Naive thymus-derived CD4-positive, alpha-beta T cell (primary cell): ENCODE data around the gene SF3A2. TPM values are rescaled to one million over a fixed set of nuclear protein-coding genes. Genes with fewer than 3 reads are reported as not detected.
"Not testable (repeated sequence)": the region's sequence is repeated elsewhere in the genome, so short reads cannot be mapped to it uniquely, and the experiment has no call there.

ENCODE experiments used
- ATAC-seq: fragments of 150-1000 bp; cut with Tn5 transposase; 2 replicates; pipeline ENCODE4 v1.10.0; 2021; ENCODE audit warnings: mild to moderate bottlenecking, moderate library complexity
- CTCF ChIA-PET: fragments of 350-600 bp; sonication (Branson Sonifier 250); formaldehyde crosslinking; loops from one replicate; lab custom pipeline; 2021; ENCODE audit warnings: antibody characterized with exemption; lab: Charles Lee
- POLR2A ChIA-PET: fragments of 350-600 bp; sonication (Branson Sonifier 250); formaldehyde crosslinking; loops from one replicate; lab custom pipeline; 2021; ENCODE audit warnings: antibody characterized with exemption, inconsistent platforms; lab: Charles Lee
- DNase-seq, 9 donors: peaks; one replicate each; pipeline versions ENCODE4 v3.0.0 to v3.0.0-alpha.2; 2020 to 2022; ENCODE audit warnings: mixed read lengths in 1 of 9
- H3K27ac ChIP-seq: one replicate; pipeline ENCODE4 v1.7.0; 2013; ENCODE audit warnings: mild to moderate bottlenecking, low read depth, low read length, moderate library complexity
- H3K27me3 ChIP-seq, 2 donors: one replicate each; pipeline ENCODE4 v1.7.0; 2013; ENCODE audit warnings: low read length in 2 of 2, mild to moderate bottlenecking in 2 of 2, moderate library complexity in 2 of 2; ENCODE audit not compliant: control insufficient read depth in 2 of 2, insufficient read depth in 2 of 2
- H3K36me3 ChIP-seq, 3 experiments: 1 replicate in 2 of 3; 2 replicates in 1 of 3; pipeline ENCODE4 v1.7.0; 2013; ENCODE audit warnings: low read length in 3 of 3, mild to moderate bottlenecking in 3 of 3, moderate library complexity in 1 of 3; ENCODE audit not compliant: insufficient read depth in 3 of 3, control insufficient read depth in 2 of 3
- H3K4me1 ChIP-seq, 2 donors: one replicate each; pipeline ENCODE4 v1.7.0; 2013; ENCODE audit warnings: low read length in 2 of 2, mild to moderate bottlenecking in 2 of 2, moderate library complexity in 1 of 2; ENCODE audit not compliant: control insufficient read depth in 2 of 2, insufficient read depth in 2 of 2
- H3K4me3 ChIP-seq: 2 replicates; pipeline ENCODE4 v1.7.0; 2013; ENCODE audit warnings: mild to moderate bottlenecking, low read length
- H3K9me3 ChIP-seq, 3 experiments: 1 replicate in 2 of 3; 2 replicates in 1 of 3; pipeline ENCODE4 v1.7.0; 2013; ENCODE audit warnings: low read length in 3 of 3; ENCODE audit not compliant: control insufficient read depth in 2 of 3
- H3K27ac Mint-ChIP-seq, 9 donors: one replicate each; pipeline ENCODE4 v1.8.0; 2020 to 2022; ENCODE audit warnings: mixed read lengths in 9 of 9, mild to moderate bottlenecking in 8 of 9, moderate library complexity in 5 of 9, inconsistent platforms in 2 of 9
- H3K27me3 Mint-ChIP-seq, 5 donors: one replicate each; pipeline ENCODE4 v1.8.0; 2021 to 2022; ENCODE audit warnings: mixed read lengths in 5 of 5, mild to moderate bottlenecking in 1 of 5
- H3K36me3 Mint-ChIP-seq, 5 donors: one replicate each; pipeline ENCODE4 v1.8.0; 2020 to 2022; ENCODE audit warnings: mixed read lengths in 5 of 5, mild to moderate bottlenecking in 3 of 5, inconsistent platforms in 1 of 5
- H3K4me1 Mint-ChIP-seq, 7 donors: one replicate each; pipeline ENCODE4 v1.8.0; 2020 to 2022; ENCODE audit warnings: mixed read lengths in 7 of 7, mild to moderate bottlenecking in 3 of 7, inconsistent platforms in 1 of 7
- H3K4me3 Mint-ChIP-seq, 10 donors: one replicate each; pipeline ENCODE4 v1.8.0; 2020 to 2022; ENCODE audit warnings: mild to moderate bottlenecking in 10 of 10, mixed read lengths in 10 of 10, moderate library complexity in 6 of 10, inconsistent platforms in 2 of 10
- H3K9me3 Mint-ChIP-seq, 11 donors: one replicate each; pipeline ENCODE4 v1.8.0; 2020 to 2022; ENCODE audit warnings: mixed read lengths in 11 of 11, mild to moderate bottlenecking in 4 of 11, inconsistent platforms in 1 of 11, moderate library complexity in 1 of 11
- intact Hi-C, 2 donors: fragments of 100-400 bp; cut with micrococcal nuclease; formaldehyde crosslinking; loops; one replicate each; pipeline ENCODE4 v1.15.1; 2023
- polyA plus RNA-seq, 2 donors: library from polyadenylated mRNA; unstranded; fragments of 300-500 nt; fragmentation: Illumina TruSeq; gene quantifications; one replicate each; pipeline ENCODE4 v1.2.3, GENCODE V29; 2021
- total RNA-seq, 6 experiments: library from RNA in 5 of 6; stranded (reverse) in 5 of 6; gene quantifications; 1 replicate in 5 of 6; 2 replicates in 1 of 6; pipeline ENCODE4 v1.2.3 and lab custom pipeline; 2021 to 2026

The SF3A2 gene
- total and polyA plus RNA-seq, 7 experiments from 2014 or later, result 22.3 to 150 (median 131) TPM

- intact Hi-C loops, result no loop called here
- Mint-ChIP-seq H3K4me3 (no peak overlapping the region), H3K9me3 (peaks cover 0 to 2% (median 0%) of the 10 kb centered on the region in 11 donors)
Measured at GRCh38 chr19:2197270-2197669, 39.4 kb upstream of the SF3A2 start.

GRCh38 chr19:2198317-2198716 lies 38.3 kb upstream of the SF3A2 start:
- Histone ChIP-seq H3K4me1 (no peaks in the 10 kb centered on the region), H3K9me3 (no peaks in the 10 kb centered on the region), H3K27me3 (no peaks in the 10 kb centered on the region), H3K4me3 (no peak overlapping the region), H3K27ac (no peak overlapping the region), H3K36me3 (peaks cover 0 to 70% (median 0%) of the 10 kb centered on the region in 3 experiments)
- Mint-ChIP-seq H3K27me3 (no peaks in the 10 kb centered on the region), H3K4me3 (no peak overlapping the region), H3K9me3 (no peaks in the 10 kb centered on the region), H3K4me1 (peaks cover 0 to 15% (median 4%) of the 10 kb centered on the region in 7 donors), H3K27ac (no peak overlapping the region), H3K36me3 (peaks cover 0 to 12% (median 2%) of the 10 kb centered on the region in 5 donors)
- POLR2A ChIA-PET, result no interaction called here
- CTCF ChIA-PET, result no interaction called here
- ATAC-seq (no peak), DNase-seq (no peak)
- intact Hi-C loops, result no loop called here

More at GRCh38 chr19:2197270-2197669, 39.4 kb upstream of the SF3A2 start:
- Mint-ChIP-seq H3K36me3 (peaks cover 0 to 14% (median 2%) of the 10 kb centered on the region in 5 donors), H3K27me3 (no peaks in the 10 kb centered on the region), H3K27ac (no peak overlapping the region), H3K4me1 (peaks cover 0 to 15% (median 4%) of the 10 kb centered on the region in 7 donors)
- H3K4me3 ChIP-seq, result no peak overlapping the region
- peaks cover 0 to 69% (median 0%) of the 10 kb centered on the region in 3 experiments for H3K36me3 ChIP-seq
- ChIA-PET CTCF (no interaction called here), POLR2A (no interaction called here)
- no peaks in the 10 kb centered on the region for H3K27me3 ChIP-seq
- no peaks in the 10 kb centered on the region for H3K9me3 ChIP-seq
- no peaks in the 10 kb centered on the region for H3K4me1 ChIP-seq
- ATAC-seq, result no peak
- H3K27ac ChIP-seq, result no peak overlapping the region
- no peak for DNase-seq

GRCh38 chr19:2199215-2199614 lies 37.4 kb upstream of the SF3A2 start:
- peaks cover 0 to 70% (median 0%) of the 10 kb centered on the region in 3 experiments for H3K36me3 ChIP-seq
- ChIA-PET POLR2A (no interaction called here), CTCF (no interaction called here)
- Mint-ChIP-seq H3K27ac (peak overlapping the region in 2 of 9 donors; percentile 19 to 48), H3K4me3 (no peak overlapping the region), H3K4me1 (peaks cover 0 to 15% (median 4%) of the 10 kb centered on the region in 7 donors), H3K9me3 (no peaks in the 10 kb centered on the region), H3K36me3 (peaks cover 0 to 11% (median 3%) of the 10 kb centered on the region in 5 donors), H3K27me3 (no peaks in the 10 kb centered on the region)
- intact Hi-C loops, result no loop called here
- DNase-seq (no peak), ATAC-seq (no peak)
- H3K4me3 ChIP-seq, result no peak overlapping the region
- H3K9me3 ChIP-seq, result no peaks in the 10 kb centered on the region
- H3K27me3 ChIP-seq, result no peaks in the 10 kb centered on the region
- no peak overlapping the region for H3K27ac ChIP-seq
- H3K4me1 ChIP-seq, result no peaks in the 10 kb centered on the region

GRCh38 chr19:2199861-2200623 lies 36.6 kb upstream of the SF3A2 start:
- H3K36me3 ChIP-seq, result peaks cover 0 to 66% (median 0%) of the 10 kb centered on the region in 3 experiments
- no peak overlapping the region for H3K27ac Mint-ChIP-seq
- H3K27me3 Mint-ChIP-seq, result no peaks in the 10 kb centered on the region
- ATAC-seq, result no peak
- H3K9me3 Mint-ChIP-seq, result no peaks in the 10 kb centered on the region
- no peak overlapping the region for H3K27ac ChIP-seq
- no peaks in the 10 kb centered on the region for H3K9me3 ChIP-seq
- no peak overlapping the region for H3K4me3 ChIP-seq
- peaks cover 0 to 15% (median 4%) of the 10 kb centered on the region in 7 donors for H3K4me1 Mint-ChIP-seq
- intact Hi-C loops, result no loop called here
- ChIA-PET POLR2A (no interaction called here), CTCF (no interaction called here)
- no peak for DNase-seq
- no peak overlapping the region for H3K4me3 Mint-ChIP-seq
- peaks cover 0 to 15% (median 4%) of the 10 kb centered on the region in 5 donors for H3K36me3 Mint-ChIP-seq
- no peaks in the 10 kb centered on the region for H3K4me1 ChIP-seq
- no peaks in the 10 kb centered on the region for H3K27me3 ChIP-seq

- peaks cover 0 to 59% (median 0%) of the 10 kb centered on the region in 3 experiments for H3K36me3 ChIP-seq
- CTCF ChIA-PET, intact Hi-C loops: not testable (repeated sequence)
Measured at GRCh38 chr19:2200624-2201294, 35.9 kb upstream of the SF3A2 start.

GRCh38 chr19:2201473-2202148 lies 35.0 kb upstream of the SF3A2 start:
- Histone ChIP-seq H3K27ac (no peak overlapping the region), H3K4me3 (no peak overlapping the region), H3K4me1 (no peaks in the 10 kb centered on the region), H3K9me3 (no peaks in the 10 kb centered on the region), H3K36me3 (peaks cover 0 to 60% (median 0%) of the 10 kb centered on the region in 3 experiments), H3K27me3 (no peaks in the 10 kb centered on the region)
- intact Hi-C loops, result no loop called here
- no peak for DNase-seq
- no peak overlapping the region for H3K4me3 Mint-ChIP-seq
- peaks cover 0 to 18% (median 4%) of the 10 kb centered on the region in 5 donors for H3K36me3 Mint-ChIP-seq
- H3K27me3 Mint-ChIP-seq, result no peaks in the 10 kb centered on the region
- no peaks in the 10 kb centered on the region for H3K9me3 Mint-ChIP-seq
- H3K27ac Mint-ChIP-seq, result peak overlapping the region in 1 of 9 donors; percentile 84
- no peak for ATAC-seq
- CTCF ChIA-PET, result no interaction called here
- POLR2A ChIA-PET, result no interaction called here
- peaks cover 0 to 14% (median 6%) of the 10 kb centered on the region in 7 donors for H3K4me1 Mint-ChIP-seq

More at GRCh38 chr19:2200624-2201294, 35.9 kb upstream of the SF3A2 start:
- H3K4me3 ChIP-seq, H3K27ac ChIP-seq, H3K27me3 ChIP-seq, ATAC-seq, DNase-seq, H3K4me1 ChIP-seq, H3K27me3 Mint-ChIP-seq, H3K9me3 Mint-ChIP-seq, H3K27ac Mint-ChIP-seq, H3K4me3 Mint-ChIP-seq, POLR2A ChIA-PET, H3K9me3 ChIP-seq: not testable (repeated sequence)
- peaks cover 0 to 18% (median 4%) of the 10 kb centered on the region in 5 donors for H3K36me3 Mint-ChIP-seq
- H3K4me1 Mint-ChIP-seq, result peaks cover 0 to 15% (median 6%) of the 10 kb centered on the region in 7 donors
